ENCODE data around the gene PNPLA8.
"Not testable (repeated sequence)": the region's sequence is repeated elsewhere in the genome, so short reads cannot be mapped to it uniquely, and the experiment has no call there.

The PNPLA8 gene

GRCh38 chr7:108515630-108516029 lies 10.3 kb downstream of the PNPLA8 start:
- Histone ChIP-seq H3K9ac (no peak overlapping the region), H3K9me3 (ENCODE audit: control insufficient read depth, low read length) (no peaks in the 10 kb centered on the region), H3K4me2 (ENCODE audit: low read length) (no peak overlapping the region), H3K79me2 (peaks cover 30% of the 10 kb centered on the region), H2AFZ (no peak overlapping the region), H3K4me3 (ENCODE audit: low read depth, low read length) (no peak overlapping the region), H3K27ac (no peak overlapping the region), H3K4me1 (peaks cover 6% of the 10 kb centered on the region), H3K36me3 (ENCODE audit: control insufficient read depth, insufficient read depth, low read length) (peaks cover 2% of the 10 kb centered on the region), H3K27me3 (ENCODE audit: control insufficient read depth, insufficient read depth, low read length) (no peaks in the 10 kb centered on the region)
- TF ChIP-seq CTCF (IDR thresholded peaks at IDR 0.05): no peak

GRCh38 chr7:108515013-108515412 lies 10.9 kb downstream of the PNPLA8 start:
- Histone ChIP-seq H3K4me1 (peaks cover 6% of the 10 kb centered on the region), H3K4me3 (ENCODE audit: low read depth, low read length) (no peak overlapping the region), H3K9ac (no peak overlapping the region), H3K79me2 (peaks cover 27% of the 10 kb centered on the region), H3K36me3 (ENCODE audit: control insufficient read depth, insufficient read depth, low read length) (peaks cover 2% of the 10 kb centered on the region), H3K27ac (no peak overlapping the region), H2AFZ (no peak overlapping the region), H3K27me3 (ENCODE audit: control insufficient read depth, insufficient read depth, low read length) (no peaks in the 10 kb centered on the region), H3K9me3 (ENCODE audit: control insufficient read depth, low read length) (no peaks in the 10 kb centered on the region), H3K4me2 (ENCODE audit: low read length) (no peak overlapping the region)
- no peak for TF ChIP-seq CTCF (IDR thresholded peaks at IDR 0.05)

- H3K27ac ChIP-seq: no peak overlapping the region
- no peak overlapping the region for H3K9ac ChIP-seq
- peaks cover 2% of the 10 kb centered on the region for H3K4me1 ChIP-seq
- no peak overlapping the region for H3K4me3 ChIP-seq (ENCODE audit: low read depth, low read length)
- no peaks in the 10 kb centered on the region for H3K27me3 ChIP-seq (ENCODE audit: control insufficient read depth, insufficient read depth, low read length)
- H2AFZ ChIP-seq: no peak overlapping the region
- H3K9me3 ChIP-seq (ENCODE audit: control insufficient read depth, low read length): no peaks in the 10 kb centered on the region
- H3K79me2 ChIP-seq: peaks cover 16% of the 10 kb centered on the region
- no peak overlapping the region for H3K4me2 ChIP-seq (ENCODE audit: low read length)
- TF ChIP-seq CTCF (IDR thresholded peaks at IDR 0.05): no peak
- peaks cover 2% of the 10 kb centered on the region for H3K36me3 ChIP-seq (ENCODE audit: control insufficient read depth, insufficient read depth, low read length)
These were observed 14.0 kb downstream of the PNPLA8 start for GRCh38 chr7:108511939-108512338.

- not testable (repeated sequence) for H3K4me2 ChIP-seq (ENCODE audit: low read length); H3K27me3 ChIP-seq (ENCODE audit: control insufficient read depth, insufficient read depth, low read length); H3K36me3 ChIP-seq (ENCODE audit: control insufficient read depth, insufficient read depth, low read length); H3K9ac ChIP-seq; H3K4me1 ChIP-seq; H3K4me3 ChIP-seq (ENCODE audit: low read depth, low read length); H3K9me3 ChIP-seq (ENCODE audit: control insufficient read depth, low read length); H3K27ac ChIP-seq; H2AFZ ChIP-seq
- H3K79me2 ChIP-seq: peaks cover 21% of the 10 kb centered on the region
These were observed 21.4 kb downstream of the PNPLA8 start for GRCh38 chr7:108504576-108504975.

- Histone ChIP-seq H3K4me3 (ENCODE audit: low read depth, low read length) (no peak overlapping the region), H3K9ac (no peak overlapping the region), H3K27me3 (ENCODE audit: control insufficient read depth, insufficient read depth, low read length) (no peaks in the 10 kb centered on the region), H3K36me3 (ENCODE audit: control insufficient read depth, insufficient read depth, low read length) (no peaks in the 10 kb centered on the region), H3K9me3 (ENCODE audit: control insufficient read depth, low read length) (no peaks in the 10 kb centered on the region), H2AFZ (no peak overlapping the region), H3K4me1 (peaks cover 3% of the 10 kb centered on the region), H3K4me2 (ENCODE audit: low read length) (no peak overlapping the region), H3K79me2 (peaks cover 21% of the 10 kb centered on the region), H3K27ac (peak overlapping the region; percentile 7)
- TF ChIP-seq CTCF (IDR thresholded peaks at IDR 0.05): no peak
These were observed 22.6 kb downstream of the PNPLA8 start for GRCh38 chr7:108503112-108504026.

All from parathyroid adenoma (tissue), 2 donors.